ENCODE results near the gene TLE1. TPM values are rescaled to one million over a fixed set of nuclear protein-coding genes. Genes with fewer than 3 reads are reported as not detected.

The TLE1 gene
- total and polyA plus RNA-seq, 10 of the 15 experiments (the other 5 are each of a cell fraction or from before 2014, with no cell fraction given): 0.04 to 0.23 (median 0.10) TPM; not detected in 6

- Histone ChIP-seq H3K36me3 (ENCODE audit: control insufficient read depth in 2 of 2, insufficient read depth in 2 of 2, low read length in 1 of 2) (no peaks in the 10 kb centered on the region), H3K9ac (ENCODE audit: control insufficient read depth, insufficient read depth, low read length) (no peak overlapping the region), H3K9me3 (replicated peaks; ENCODE audit: control insufficient read depth, insufficient read depth, low read length) (no peaks in the 10 kb centered on the region), H3K4me1 (ENCODE audit: control insufficient read depth, insufficient read depth, low read length) (no peaks in the 10 kb centered on the region), H4K20me1 (ENCODE audit: control insufficient read depth, insufficient read depth) (no peaks in the 10 kb centered on the region), H2AFZ (ENCODE audit: control insufficient read depth, low read depth, low read length) (no peak overlapping the region), H3K27ac (ENCODE audit: control insufficient read depth, insufficient read depth) (no peak overlapping the region), H3K27me3 (replicated peaks in 1 of 2; ENCODE audit: control insufficient read depth in 2 of 2, insufficient read depth in 2 of 2, low read length in 1 of 2) (no peaks in the 10 kb centered on the region), H3K4me2 (ENCODE audit: control insufficient read depth, insufficient read depth) (no peak overlapping the region), H3K79me2 (ENCODE audit: control insufficient read depth, insufficient read depth, low read length) (no peaks in the 10 kb centered on the region), H3K4me3 (no peak overlapping the region)
- TF ChIP-seq, protein P1, sequence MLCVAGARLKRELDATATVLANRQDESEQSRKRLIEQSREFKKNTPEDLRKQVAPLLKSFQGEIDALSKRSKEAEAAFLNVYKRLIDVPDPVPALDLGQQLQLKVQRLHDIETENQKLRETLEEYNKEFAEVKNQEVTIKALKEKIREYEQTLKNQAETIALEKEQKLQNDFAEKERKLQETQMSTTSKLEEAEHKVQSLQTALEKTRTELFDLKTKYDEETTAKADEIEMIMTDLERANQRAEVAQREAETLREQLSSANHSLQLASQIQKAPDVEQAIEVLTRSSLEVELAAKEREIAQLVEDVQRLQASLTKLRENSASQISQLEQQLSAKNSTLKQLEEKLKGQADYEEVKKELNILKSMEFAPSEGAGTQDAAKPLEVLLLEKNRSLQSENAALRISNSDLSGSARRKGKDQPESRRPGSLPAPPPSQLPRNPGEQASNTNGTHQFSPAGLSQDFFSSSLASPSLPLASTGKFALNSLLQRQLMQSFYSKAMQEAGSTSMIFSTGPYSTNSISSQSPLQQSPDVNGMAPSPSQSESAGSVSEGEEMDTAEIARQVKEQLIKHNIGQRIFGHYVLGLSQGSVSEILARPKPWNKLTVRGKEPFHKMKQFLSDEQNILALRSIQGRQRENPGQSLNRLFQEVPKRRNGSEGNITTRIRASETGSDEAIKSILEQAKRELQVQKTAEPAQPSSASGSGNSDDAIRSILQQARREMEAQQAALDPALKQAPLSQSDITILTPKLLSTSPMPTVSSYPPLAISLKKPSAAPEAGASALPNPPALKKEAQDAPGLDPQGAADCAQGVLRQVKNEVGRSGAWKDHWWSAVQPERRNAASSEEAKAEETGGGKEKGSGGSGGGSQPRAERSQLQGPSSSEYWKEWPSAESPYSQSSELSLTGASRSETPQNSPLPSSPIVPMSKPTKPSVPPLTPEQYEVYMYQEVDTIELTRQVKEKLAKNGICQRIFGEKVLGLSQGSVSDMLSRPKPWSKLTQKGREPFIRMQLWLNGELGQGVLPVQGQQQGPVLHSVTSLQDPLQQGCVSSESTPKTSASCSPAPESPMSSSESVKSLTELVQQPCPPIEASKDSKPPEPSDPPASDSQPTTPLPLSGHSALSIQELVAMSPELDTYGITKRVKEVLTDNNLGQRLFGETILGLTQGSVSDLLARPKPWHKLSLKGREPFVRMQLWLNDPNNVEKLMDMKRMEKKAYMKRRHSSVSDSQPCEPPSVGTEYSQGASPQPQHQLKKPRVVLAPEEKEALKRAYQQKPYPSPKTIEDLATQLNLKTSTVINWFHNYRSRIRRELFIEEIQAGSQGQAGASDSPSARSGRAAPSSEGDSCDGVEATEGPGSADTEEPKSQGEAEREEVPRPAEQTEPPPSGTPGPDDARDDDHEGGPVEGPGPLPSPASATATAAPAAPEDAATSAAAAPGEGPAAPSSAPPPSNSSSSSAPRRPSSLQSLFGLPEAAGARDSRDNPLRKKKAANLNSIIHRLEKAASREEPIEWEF (IDR thresholded peaks at IDR 0.05; ENCODE audit: insufficient replicate concordance, low read depth, low read length): no peak
- CTCF ChIA-PET: no interaction called here
- BruUV-seq (replicated peaks): no TSS peak
- in situ Hi-C loops (cut with MboI) (no loop called here), intact Hi-C loops (cut with micrococcal nuclease; ENCODE audit: unreplicated experiment) (no loop called here)
- ATAC-seq (no peak), FAIRE-seq (no peak), DNase-seq (ENCODE audit: low read depth, low spot score) (no peak)
- RAD21 ChIA-PET (ENCODE audit: unreplicated experiment): no interaction called here
- POLR2A ChIA-PET: no interaction called here
- WGBS (ENCODE audit: insufficient coverage, insufficient replicate concordance, low lambda C conversion rate, missing lambda C conversion rate): 76% methylated on average over 6 of the region's 6 CpGs
- SMC1A ChIA-PET (ENCODE audit: uncharacterized antibody, unreplicated experiment): no interaction called here
Measured at GRCh38 chr9:81716409-81716808, 27.1 kb upstream of the TLE1 start.

GRCh38 chr9:81705578-81705977, 16.2 kb upstream of the TLE1 start:
- H3K9me3 ChIP-seq (replicated peaks; ENCODE audit: control insufficient read depth, insufficient read depth, low read length): no peaks in the 10 kb centered on the region
- ChIA-PET RAD21 (ENCODE audit: unreplicated experiment) (no interaction called here), POLR2A (no interaction called here)
- no peak for TF ChIP-seq PAX8 (IDR thresholded peaks at IDR 0.05)
- TF ChIP-seq HDAC6 (IDR thresholded peaks at IDR 0.05; ENCODE audit: unreplicated experiment): no peak
- no peak for TF ChIP-seq CREB1 (IDR thresholded peaks at IDR 0.05; ENCODE audit: low read depth)
- no peak for TF ChIP-seq TBL1XR1 (IDR thresholded peaks at IDR 0.05; ENCODE audit: low read depth, low read length)
- TF ChIP-seq SUPT20H (IDR thresholded peaks at IDR 0.05; ENCODE audit: borderline replicate concordance, control insufficient read depth, low read depth, low read length): no peak
- TF ChIP-seq HDGF (IDR thresholded peaks at IDR 0.05): no peak
- no peak for TF ChIP-seq EP300 (IDR thresholded peaks at IDR 0.05; ENCODE audit: borderline replicate concordance in 1 of 2, control insufficient read depth in 1 of 2, low read depth in 2 of 2, low read length in 2 of 2)
- no peak for TF ChIP-seq MXI1 (IDR thresholded peaks at IDR 0.05; ENCODE audit: low read depth, low read length)
- TF ChIP-seq POU2F2 (IDR thresholded peaks at IDR 0.05; ENCODE audit: borderline replicate concordance, low read depth, low read length): no peak
- TF ChIP-seq ATF7 (IDR thresholded peaks at IDR 0.05; ENCODE audit: low read depth): no peak
- TF ChIP-seq NFYB (IDR thresholded peaks at IDR 0.05; ENCODE audit: insufficient read depth, low read depth, low read length): no peak

More at GRCh38 chr9:81705578-81705977, 16.2 kb upstream of the TLE1 start:
- in situ Hi-C loops (cut with MboI): no loop called here
- H4K20me1 ChIP-seq (ENCODE audit: control insufficient read depth, insufficient read depth): no peaks in the 10 kb centered on the region
- SMC1A ChIA-PET (ENCODE audit: uncharacterized antibody, unreplicated experiment): no interaction called here
- CTCF ChIA-PET: no interaction called here
- H3K36me3 ChIP-seq (ENCODE audit: control insufficient read depth in 2 of 2, insufficient read depth in 2 of 2, low read length in 1 of 2): no peaks in the 10 kb centered on the region
- H3K27ac ChIP-seq (ENCODE audit: control insufficient read depth, insufficient read depth): no peak overlapping the region
- H3K4me2 ChIP-seq (ENCODE audit: control insufficient read depth, insufficient read depth): no peak overlapping the region
- no TSS peak for BruUV-seq (replicated peaks)
- FAIRE-seq: no peak
- WGBS (ENCODE audit: insufficient coverage, insufficient replicate concordance, low lambda C conversion rate, missing lambda C conversion rate): 3% methylated on average over 2 of the region's 2 CpGs
- no peaks in the 10 kb centered on the region for H3K4me1 ChIP-seq (ENCODE audit: control insufficient read depth, insufficient read depth, low read length)
- no peak overlapping the region for H3K9ac ChIP-seq (ENCODE audit: control insufficient read depth, insufficient read depth, low read length)
- no peak for ATAC-seq
- H3K79me2 ChIP-seq (ENCODE audit: control insufficient read depth, insufficient read depth, low read length): no peaks in the 10 kb centered on the region
- DNase-seq (ENCODE audit: low read depth, low spot score): no peak
- H2AFZ ChIP-seq (ENCODE audit: control insufficient read depth, low read depth, low read length): no peak overlapping the region
- intact Hi-C loops (cut with micrococcal nuclease; ENCODE audit: unreplicated experiment): no loop called here
- no peak overlapping the region for H3K4me3 ChIP-seq
- H3K27me3 ChIP-seq (replicated peaks in 1 of 2; ENCODE audit: control insufficient read depth in 2 of 2, insufficient read depth in 2 of 2, low read length in 1 of 2): no peaks in the 10 kb centered on the region

Data from GM12878 (cell line).